ENCODE data around the gene IL6R. TPM values are rescaled to one million over a fixed set of nuclear protein-coding genes. Genes with fewer than 3 reads are reported as not detected.
A peak's percentile ranks its signal among the peaks of the same experiment; 100 is the strongest.

The IL6R gene
- total RNA-seq, 1 donor from 2014 or later: 0.09 TPM

DNA sequence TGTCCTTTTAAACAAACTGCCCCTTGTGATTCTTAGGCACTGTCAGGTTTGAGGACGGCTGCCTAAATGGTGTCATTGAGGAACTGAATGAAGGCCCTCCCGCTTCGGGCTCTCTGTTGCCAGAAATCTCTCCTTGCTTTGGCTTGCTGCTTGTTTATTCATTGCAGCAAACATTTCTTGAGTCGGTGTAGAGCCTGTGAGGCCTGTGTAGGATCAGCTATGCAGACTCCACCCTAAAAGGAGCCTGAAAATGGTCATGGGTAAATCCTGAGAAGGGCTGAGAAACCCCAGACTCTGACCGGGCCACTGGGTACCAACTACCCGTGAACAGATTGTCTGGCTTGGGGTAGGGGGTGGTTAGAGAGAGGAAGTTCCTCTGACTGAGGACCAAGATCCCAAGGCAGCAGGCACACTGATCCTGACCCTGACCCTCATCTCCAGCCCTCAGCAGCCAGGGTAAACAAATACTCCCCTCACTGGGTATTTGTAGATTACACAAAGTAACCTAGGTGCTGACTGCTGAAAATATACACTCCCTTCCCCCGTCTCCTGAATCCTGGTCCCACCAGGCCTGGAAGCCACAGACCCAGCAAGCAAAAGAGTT lies 3.1 kb downstream of the IL6R start:
- no peak overlapping the region for H3K4me3 Mint-ChIP-seq
- H3K27ac Mint-ChIP-seq (ENCODE audit: unreplicated experiment): no peak overlapping the region
- peaks cover 53% of the 10 kb centered on the region for H3K27me3 Mint-ChIP-seq (ENCODE audit: low read depth)
- no peak for DNase-seq (ENCODE audit: low read depth, low spot score)
- no peaks in the 10 kb centered on the region for H3K9me3 Mint-ChIP-seq
- peaks cover 21% of the 10 kb centered on the region for H3K4me1 Mint-ChIP-seq
- TF ChIP-seq, protein P1, sequence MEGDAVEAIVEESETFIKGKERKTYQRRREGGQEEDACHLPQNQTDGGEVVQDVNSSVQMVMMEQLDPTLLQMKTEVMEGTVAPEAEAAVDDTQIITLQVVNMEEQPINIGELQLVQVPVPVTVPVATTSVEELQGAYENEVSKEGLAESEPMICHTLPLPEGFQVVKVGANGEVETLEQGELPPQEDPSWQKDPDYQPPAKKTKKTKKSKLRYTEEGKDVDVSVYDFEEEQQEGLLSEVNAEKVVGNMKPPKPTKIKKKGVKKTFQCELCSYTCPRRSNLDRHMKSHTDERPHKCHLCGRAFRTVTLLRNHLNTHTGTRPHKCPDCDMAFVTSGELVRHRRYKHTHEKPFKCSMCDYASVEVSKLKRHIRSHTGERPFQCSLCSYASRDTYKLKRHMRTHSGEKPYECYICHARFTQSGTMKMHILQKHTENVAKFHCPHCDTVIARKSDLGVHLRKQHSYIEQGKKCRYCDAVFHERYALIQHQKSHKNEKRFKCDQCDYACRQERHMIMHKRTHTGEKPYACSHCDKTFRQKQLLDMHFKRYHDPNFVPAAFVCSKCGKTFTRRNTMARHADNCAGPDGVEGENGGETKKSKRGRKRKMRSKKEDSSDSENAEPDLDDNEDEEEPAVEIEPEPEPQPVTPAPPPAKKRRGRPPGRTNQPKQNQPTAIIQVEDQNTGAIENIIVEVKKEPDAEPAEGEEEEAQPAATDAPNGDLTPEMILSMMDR (conservative IDR thresholded peaks at IDR 0.05): no peak
- H3K36me3 Mint-ChIP-seq (ENCODE audit: low read depth): no peaks in the 10 kb centered on the region

DNA sequence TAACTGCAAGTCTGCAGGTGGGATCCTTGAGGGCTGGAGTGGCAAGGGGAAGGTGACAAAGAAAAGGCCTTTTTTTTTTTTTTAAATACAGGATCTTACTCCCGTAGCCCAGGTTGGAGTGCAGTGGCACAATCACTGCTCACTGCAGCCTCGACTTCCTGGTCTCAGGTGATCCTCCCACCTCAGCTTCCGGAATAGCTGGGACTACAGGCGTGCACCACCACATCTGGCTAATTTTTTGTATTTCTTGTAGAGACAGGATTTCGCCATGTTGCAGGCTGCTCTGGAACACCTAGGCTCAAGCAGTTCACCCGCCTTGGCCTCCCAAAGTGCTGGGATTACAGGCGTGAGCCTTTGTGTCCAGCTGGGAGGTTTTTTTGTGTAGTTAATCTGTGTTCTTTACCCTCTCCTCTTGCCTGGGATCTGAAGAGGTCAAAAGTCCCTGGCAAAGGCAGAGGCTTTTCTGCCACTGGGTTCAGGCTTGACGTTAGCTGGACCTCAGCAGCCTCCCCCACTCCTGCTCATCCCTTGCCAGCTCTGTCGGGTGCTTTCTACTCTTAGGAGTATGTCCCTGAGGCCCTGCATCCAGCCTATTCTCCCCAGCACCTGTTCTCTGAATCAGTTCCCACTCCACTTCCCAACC lies 5.2 kb downstream of the IL6R start:
- no peak for DNase-seq (ENCODE audit: low read depth, low spot score)
- TF ChIP-seq, protein P1 (conservative IDR thresholded peaks at IDR 0.05): no peak
- Mint-ChIP-seq H3K27ac (ENCODE audit: unreplicated experiment) (no peak overlapping the region), H3K4me3 (no peak overlapping the region), H3K4me1 (peaks cover 21% of the 10 kb centered on the region), H3K9me3 (no peaks in the 10 kb centered on the region), H3K36me3 (ENCODE audit: low read depth) (no peaks in the 10 kb centered on the region), H3K27me3 (ENCODE audit: low read depth) (peaks cover 32% of the 10 kb centered on the region)

DNA sequence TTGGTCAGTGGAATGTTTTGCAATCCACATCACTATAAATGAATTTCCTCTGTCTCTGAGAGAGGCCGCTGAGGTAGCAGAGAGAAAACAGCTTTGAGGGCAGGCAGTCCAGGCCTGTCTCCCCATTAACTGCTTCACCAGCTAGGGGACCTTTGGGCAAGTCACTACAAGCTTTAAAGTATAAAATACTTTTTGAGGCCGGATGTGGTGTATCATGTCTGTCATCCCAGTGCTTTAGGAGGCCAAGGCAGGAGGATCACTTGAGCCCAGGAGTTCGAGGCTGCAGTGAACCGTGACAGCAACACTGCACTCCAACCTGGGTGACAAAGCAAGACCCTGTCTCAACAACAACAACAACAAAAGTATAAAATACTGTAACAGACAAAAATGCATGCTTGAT lies 6.4 kb downstream of the IL6R start:
- DNase-seq (ENCODE audit: low read depth, low spot score): no peak
- no peak overlapping the region for H3K27ac Mint-ChIP-seq (ENCODE audit: unreplicated experiment)
- H3K4me1 Mint-ChIP-seq: peaks cover 15% of the 10 kb centered on the region
- no peaks in the 10 kb centered on the region for H3K9me3 Mint-ChIP-seq
- TF ChIP-seq, protein P1 (conservative IDR thresholded peaks at IDR 0.05): no peak
- H3K4me3 Mint-ChIP-seq: no peak overlapping the region
- peaks cover 23% of the 10 kb centered on the region for H3K27me3 Mint-ChIP-seq (ENCODE audit: low read depth)
- H3K36me3 Mint-ChIP-seq (ENCODE audit: low read depth): no peaks in the 10 kb centered on the region

DNA sequence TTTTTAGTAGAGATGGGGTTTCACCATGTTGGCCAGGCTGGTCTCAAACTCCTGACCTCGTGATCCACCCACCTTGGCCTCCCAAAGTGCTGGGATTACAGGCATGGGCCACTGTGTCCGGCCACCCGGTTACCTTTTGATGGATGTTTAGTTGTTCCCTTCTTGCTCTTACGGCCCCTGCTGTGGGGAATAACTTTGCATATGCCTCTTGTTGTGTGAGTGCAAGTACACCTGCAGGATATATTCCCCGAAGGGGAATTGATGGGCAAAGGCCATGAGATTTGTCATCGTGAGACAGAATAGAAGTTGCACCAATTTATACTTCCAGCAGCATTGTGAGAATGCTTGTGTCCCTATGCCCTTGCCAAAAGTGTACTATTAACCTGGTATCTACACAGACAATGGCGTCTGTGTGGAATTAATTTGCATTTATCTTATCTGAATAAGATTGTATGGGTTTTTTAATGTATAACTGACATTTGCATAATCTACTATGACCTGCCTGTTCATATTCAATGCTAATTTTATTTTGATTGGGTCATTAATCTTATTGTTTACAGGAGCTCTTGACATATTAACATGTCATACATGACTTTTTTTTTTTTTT lies 8.1 kb downstream of the IL6R start:
- peaks cover 9% of the 10 kb centered on the region for H3K4me1 Mint-ChIP-seq
- no peak overlapping the region for H3K4me3 Mint-ChIP-seq
- DNase-seq (ENCODE audit: low read depth, low spot score): no peak
- no peak overlapping the region for H3K27ac Mint-ChIP-seq (ENCODE audit: unreplicated experiment)
- no peaks in the 10 kb centered on the region for H3K36me3 Mint-ChIP-seq (ENCODE audit: low read depth)
- H3K9me3 Mint-ChIP-seq: no peaks in the 10 kb centered on the region
- TF ChIP-seq, protein P1 (conservative IDR thresholded peaks at IDR 0.05): no peak
- peaks cover 7% of the 10 kb centered on the region for H3K27me3 Mint-ChIP-seq (ENCODE audit: low read depth)

DNA sequence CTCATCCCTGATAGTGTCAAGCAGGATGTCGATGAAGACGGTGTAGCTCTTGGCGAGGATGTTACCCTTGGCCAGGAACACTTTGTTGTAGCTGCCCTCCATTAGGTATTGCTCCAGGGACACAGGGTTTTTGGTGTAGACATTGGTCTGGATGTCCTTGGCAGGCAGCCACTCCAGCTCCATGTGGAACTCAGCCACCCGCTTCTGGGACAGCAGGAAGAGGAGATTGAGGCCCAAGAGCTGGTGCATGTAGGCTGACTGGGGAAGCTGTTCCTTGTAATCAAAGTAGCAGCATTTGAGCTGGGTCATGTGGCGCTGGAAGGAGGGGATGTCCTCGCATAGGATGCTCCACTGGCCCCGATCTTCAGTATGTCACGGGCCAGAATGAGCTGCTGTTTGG lies 9.5 kb downstream of the IL6R start:
- Mint-ChIP-seq H3K9me3 (no peaks in the 10 kb centered on the region), H3K36me3 (ENCODE audit: low read depth) (no peaks in the 10 kb centered on the region), H3K4me1 (peaks cover 8% of the 10 kb centered on the region), H3K27me3 (ENCODE audit: low read depth) (no peaks in the 10 kb centered on the region), H3K4me3 (no peak overlapping the region), H3K27ac (ENCODE audit: unreplicated experiment) (peak overlapping the region; percentile 35)
- TF ChIP-seq, protein P1 (conservative IDR thresholded peaks at IDR 0.05): no peak
- no peak for DNase-seq (ENCODE audit: low read depth, low spot score)
